HG03066 (cell line): ENCODE results near the gene ACSM5.
"Not testable (repeated sequence)": the region's sequence is repeated elsewhere in the genome, so short reads cannot be mapped to it uniquely, and the experiment has no call there.

ENCODE experiments used
- ATAC-seq: cut with Tn5 transposase; IDR thresholded peaks from one replicate; pipeline ENCODE4 v1.9.1; 2021; ENCODE audit warnings: low read depth; ENCODE audit not compliant: unreplicated experiment

Gene ACSM5

DNA sequence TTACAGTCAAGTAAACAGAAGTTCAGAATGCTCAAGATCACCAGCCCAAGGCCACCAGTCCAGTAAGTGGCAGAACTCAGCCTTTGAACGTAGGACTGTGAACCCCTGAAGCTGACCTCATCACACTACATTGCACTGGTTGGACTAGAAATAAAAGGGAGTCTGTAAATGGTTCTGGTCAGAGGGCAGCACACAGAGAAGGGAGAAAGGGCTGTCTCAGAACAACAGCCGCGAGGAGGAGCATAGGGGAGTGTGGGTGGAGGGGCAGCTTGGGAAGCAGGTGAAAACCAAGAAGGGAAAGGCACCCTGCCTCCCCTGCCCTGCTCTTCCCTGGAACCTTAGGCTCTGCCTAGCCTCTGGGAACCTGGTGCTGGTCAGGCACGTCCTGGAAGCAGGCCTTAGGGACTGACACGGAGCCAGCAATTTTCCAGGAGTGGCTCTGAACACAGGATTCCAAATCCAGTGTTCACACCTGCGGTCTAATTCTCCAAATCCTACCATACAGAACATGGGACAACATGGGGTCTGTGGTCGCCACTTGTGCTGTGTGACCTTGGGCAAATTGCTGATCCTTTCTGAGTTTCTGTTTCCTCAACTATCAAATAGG, 11.8 kb upstream of the ACSM5 start:
- ATAC-seq = no peak

DNA sequence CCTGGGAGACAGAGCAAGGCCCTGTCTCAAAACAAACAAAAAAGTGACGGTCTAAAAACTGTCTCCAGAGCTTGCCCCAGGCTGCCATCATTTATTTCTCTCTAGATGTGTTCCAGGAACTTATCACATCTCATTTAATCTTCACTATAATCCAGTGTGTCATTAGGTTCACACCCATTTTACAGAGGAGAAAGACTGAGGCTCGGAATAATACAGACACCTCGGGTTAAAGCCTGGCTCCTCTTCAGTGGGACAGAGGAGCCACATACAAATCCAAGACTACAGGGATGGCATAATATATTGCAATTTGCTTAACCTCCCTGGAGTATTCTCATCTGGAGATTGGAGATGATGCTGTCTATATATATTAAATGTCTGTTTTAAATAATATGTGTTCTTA, 10.7 kb upstream of the ACSM5 start:
- ATAC-seq = no peak

DNA sequence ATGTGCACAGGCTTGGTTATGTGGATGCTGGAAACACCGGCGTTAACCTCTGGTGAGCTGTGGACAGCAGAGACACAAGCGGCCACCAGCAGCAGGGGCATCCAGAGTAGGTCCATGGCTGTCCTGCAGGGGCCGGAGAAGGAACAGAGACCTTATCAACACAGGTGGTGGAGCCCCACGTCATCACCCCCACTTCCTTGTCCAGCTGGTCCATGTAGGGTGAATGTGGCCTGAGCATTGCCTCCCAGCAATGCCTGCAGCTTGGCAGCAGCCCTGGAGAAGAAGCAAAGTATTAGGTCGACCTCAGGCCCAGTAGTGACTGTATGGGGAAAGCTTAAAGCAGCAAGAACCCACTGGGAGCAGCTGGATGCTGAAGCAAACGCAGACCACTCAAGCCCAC, 10.1 kb upstream of the ACSM5 start:
- ATAC-seq = no peak

DNA sequence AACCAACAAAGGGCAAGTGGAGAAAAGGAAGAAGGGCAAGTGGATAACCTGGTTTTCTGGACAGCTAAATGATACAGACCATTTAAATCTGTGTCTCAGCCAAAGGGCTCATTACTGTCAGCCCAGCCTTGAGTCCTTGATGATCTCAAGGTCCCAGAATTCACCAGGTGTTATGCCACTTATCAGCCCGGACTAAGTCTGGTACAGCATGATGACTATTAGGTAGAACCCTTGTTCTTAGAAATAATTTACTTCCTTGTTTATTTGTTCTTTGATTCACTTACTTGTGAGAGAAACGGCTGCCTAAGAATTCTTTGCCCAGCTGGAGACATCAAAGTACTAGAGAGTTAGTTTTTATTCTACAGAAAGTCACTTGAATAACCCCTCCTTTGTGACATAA, 8.3 kb upstream of the ACSM5 start:
- ATAC-seq = no peak

DNA sequence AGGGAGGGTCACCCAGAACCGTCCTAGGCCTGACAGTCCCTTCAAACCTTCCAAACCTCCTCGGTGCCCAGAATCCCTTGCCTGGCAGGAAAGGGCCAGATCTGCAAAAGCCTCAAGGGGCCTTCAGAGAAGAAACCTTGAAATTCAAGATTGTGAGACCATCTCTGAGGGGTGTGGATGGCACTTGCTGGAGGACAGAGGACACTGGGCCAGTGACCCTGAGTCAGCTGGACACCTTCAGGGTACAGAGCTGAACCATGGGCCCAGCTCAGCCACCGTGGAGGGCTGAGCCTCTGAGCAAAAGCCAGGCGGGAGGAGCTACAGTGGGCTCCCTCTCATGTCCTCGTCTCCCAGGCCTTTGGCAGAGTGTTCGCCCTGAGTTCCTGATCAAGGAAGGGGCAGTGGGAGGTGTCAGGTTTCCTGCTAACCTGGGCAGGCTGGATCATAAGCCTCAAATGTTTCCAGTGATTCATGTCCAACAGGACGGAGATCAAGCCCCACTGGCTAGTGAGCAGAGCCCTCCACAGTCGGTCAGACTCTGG, 7.8 kb upstream of the ACSM5 start:
- no peak for ATAC-seq

DNA sequence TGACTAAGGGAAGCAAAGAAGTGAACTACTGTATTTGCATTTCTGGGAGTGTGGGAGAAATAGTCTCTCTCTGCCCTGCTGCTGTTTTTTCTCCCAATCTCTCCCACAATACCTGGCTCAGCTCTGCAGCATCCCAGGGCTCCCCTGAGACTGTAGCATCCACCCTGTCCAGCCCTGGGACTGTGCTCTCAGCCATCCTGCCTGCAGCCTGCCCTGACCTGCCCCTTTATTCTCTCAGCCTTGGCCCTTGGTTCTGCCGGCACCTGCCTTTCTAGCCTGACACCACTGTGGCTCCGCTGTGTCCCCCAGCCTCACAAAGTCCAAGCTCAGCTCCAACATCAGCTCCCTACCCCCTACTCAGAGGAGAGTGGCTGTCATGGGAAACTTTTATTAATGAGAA, 6.7 kb upstream of the ACSM5 start:
- ATAC-seq = no peak

DNA sequence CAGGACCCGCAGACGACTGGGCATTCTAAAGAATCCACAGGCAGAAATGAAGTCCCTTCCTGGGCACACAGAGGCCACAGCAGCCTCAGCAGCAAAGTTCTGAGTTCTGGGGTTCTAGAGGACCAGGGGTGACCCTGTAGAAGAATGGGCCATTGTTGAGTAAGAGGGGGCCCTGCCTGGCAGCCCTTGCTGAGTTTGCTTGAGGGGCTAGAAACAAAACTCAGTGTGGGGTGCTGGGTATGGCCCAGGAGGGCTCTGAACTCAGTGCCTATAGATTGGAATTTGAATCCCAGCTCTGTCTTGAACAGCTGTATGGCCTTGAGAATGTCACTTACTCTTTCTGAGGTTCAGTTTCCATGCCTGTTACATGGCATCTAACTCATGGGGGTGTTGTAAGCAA, 4.7 kb upstream of the ACSM5 start, which contains the start of gene PDILT:
Gene PDILT (minus strand): TSS at position 101 of the 400 bp plus-strand sequence. CDS start 5,437 bp downstream, outside the sequence.
- no peak for ATAC-seq

DNA sequence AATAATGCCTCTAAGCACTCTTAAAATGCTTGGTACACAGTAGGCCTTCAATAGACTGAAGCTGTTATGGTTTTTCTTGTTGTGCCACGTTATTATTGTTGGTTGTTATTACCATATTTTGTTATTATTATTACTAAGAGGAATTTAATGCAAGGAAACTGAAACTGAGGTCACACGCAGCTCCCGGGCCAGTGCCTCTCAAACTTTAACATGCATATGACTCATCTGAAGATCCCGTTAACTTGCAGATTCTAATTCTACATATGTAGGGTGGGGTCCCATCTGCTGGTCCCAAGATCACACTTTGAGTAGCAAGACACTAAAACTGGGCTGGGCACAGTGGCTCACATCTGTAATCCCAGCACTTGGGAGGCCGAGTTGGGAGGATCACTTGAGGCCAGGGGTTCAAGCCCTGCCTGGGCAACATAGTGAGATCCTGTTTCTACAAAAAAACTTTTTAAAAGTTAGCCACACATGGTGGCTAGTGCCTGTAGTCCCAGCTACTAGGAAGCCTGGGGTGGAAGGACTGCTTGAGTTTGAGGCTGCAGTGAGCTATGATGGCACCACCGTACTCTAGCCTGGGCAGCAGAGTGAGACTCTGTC, 888 bp downstream of the ACSM5 start:
- peak; percentile 72 for ATAC-seq

DNA sequence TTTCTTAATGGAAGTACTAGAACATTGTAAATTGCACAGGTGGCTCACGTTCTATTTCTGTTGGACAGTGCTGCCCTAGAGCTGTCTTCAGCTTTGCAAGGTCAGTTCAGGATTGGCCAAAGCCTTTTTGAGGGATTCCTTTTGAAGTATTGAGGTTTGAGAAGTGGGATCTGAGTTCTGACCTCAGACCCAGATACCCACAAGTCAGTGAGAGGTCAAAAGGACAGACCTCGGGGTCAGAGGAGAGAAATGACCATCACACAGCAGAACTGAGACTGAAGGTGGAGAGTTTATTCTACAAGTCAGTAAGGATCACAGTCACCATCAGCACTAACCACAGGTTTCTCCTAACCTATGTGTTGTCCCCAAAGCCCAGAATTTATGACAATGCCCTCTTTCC, 1.7 kb downstream of the ACSM5 start:
- ATAC-seq = no peak

DNA sequence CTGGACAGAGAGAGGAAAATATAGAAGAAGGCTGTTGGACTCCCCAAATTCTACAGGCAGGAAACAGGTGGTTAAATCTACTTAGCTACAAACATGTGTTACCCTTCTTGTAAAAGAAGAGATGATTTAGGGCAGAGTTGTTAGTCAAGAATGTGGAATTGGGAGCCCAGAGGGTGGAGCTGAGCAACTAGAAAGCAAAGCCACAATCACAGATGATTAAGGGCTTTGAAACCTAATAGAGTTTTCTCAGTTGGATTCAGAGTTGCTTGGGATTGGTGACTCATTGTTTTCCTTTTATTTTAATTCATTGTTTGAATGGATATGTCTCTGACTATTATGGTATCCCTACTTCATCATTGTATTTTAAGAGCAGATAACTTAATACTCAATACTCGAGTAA, 6.2 kb downstream of the ACSM5 start:
- ATAC-seq = no peak

DNA sequence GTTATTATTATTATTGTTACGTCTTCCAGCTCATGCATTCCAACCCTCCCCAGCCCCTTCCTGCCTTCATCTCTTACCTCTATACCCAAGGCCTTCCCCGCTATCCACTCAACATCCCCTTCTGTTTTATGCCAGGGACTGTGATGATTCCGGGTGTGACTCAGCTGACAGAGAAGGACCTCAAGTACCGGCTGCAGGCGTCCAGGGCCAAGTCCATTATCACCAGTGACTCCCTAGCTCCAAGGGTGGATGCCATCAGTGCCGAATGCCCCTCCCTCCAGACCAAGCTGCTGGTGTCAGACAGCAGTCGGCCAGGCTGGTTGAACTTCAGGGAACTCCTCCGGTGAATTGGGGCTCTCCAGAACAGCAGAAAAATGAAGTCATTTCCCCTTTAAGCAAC, 9.8 kb downstream of the ACSM5 start:
- not testable (repeated sequence) for ATAC-seq

DNA sequence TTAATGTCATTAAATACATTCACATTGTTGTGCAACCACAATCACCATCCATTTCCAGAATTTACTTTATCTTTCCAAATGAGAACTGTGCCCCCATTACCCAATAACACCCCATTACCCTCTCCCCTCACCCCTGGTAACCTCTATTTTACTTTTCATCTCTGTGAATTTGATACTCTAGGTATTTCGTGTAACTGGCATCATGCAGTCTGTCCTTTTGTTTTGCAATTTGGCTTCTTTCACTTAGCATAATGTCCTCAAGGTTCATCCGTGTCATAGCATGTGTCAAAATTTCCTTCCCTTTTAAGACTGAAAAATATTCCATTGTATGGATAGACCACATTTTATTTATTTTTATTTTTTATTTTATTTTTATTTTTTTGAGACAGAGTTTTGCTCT, 12.4 kb downstream of the ACSM5 start:
- not testable (repeated sequence) for ATAC-seq

DNA sequence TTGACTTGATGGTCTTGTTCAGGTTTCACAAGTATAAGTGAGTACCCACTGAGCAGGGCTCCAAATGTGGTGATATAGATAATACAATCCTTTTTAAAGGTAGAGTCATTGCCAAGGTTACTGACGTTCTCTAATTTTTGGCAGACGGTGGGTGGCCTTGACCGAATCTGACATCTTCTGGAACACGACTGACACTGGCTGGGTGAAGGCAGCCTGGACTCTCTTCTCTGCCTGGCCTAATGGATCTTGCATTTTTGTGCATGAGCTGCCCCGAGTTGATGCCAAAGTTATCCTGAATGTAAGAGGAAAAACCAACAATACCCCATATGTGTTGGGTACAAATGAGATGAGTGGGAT, 14.4 kb downstream of the ACSM5 start:
- not testable (repeated sequence) for ATAC-seq

DNA sequence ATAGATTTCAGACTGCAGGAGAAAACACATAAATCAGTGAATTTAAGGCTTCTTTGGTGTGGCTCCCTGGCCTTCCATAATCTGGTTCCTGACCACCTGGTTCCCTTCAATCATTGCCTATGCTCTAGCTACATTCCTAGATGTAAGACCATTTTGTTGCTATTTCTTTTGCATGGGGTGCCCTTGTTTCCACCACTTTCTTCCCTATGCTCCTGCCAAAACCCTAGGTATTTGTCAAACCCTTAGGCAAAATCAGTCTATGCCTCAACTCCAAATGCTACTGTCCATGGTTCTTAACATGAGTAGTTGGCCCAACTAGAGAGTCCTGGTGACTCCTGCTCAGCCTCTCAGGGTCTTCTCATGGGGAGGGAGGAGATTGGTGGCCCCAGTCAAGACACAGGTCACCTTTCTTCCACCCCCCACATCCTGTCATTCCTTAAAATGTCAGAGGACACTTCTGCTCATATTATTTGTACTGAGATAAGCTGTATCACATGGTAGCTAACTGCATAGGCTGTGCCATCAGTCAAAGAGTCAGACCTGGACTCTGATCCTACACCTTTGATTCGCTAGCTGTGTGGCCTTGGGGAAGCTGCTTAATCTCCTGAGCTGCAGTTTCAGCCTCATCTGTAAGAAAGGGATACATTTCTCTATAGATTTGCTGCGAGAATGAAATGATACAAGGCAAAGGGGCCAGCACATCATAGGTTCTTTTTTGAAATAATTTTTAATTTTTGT, 15.0 kb downstream of the ACSM5 start:
- ATAC-seq = no peak

DNA sequence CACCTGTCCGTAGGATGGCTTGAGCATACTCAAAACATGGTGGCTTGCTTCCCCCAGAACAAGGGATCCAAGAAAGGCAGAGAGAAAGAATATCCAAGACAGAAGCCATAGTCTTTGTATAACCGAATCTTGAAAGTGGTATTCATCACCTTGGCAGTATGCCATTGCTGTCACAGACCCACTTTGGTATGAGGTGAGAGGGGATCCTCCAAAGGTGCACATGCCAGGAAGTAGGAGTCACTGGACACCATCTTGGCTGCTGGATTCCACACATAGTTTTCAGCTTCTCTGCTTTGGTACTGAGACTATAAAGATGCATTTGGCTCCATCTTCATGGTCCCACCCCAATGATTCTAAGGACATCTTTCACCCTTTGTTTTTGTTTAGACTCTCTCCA, 18.1 kb downstream of the ACSM5 start:
- ATAC-seq = not testable (repeated sequence)

DNA sequence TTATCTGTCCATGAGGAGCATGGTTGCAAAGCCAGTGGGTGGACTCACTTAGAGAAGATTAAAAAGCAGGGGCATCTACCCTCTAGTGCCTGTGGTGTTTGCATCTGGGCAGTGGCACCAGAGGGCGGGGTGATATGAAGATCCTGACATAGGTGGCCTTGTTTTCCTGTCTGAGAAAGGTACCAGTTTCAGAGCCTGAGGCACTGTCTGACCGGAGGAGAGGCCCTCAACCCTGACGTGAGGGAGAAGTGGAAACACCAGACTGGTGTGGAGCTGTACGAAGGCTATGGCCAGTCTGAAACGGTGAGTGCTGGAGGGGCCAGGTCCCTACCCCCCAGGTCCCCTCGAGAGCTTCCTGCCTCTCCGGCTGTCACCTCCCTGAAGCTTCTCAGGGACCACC, 20.2 kb downstream of the ACSM5 start:
- not testable (repeated sequence) for ATAC-seq

DNA sequence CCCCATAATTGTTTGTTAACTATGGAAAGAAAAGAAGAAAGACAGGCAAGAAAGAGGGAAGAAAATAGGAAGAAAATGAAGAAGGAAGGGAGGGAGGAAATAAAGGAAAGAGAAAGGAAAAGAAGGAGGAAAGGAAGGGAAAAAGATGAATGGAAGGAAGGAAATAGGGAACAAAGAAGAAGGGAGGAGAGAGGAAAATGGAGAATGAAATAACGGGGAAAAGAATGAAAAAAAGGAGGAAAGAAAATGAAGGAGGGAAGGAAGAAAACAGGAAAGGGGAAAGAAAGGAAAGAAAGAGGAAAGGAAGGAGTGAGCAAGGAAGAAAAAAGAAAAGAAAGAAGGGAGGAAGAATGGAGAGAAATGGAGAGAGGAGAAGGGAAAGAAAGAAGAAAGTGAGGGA, 21.1 kb downstream of the ACSM5 start:
- not testable (repeated sequence) for ATAC-seq

DNA sequence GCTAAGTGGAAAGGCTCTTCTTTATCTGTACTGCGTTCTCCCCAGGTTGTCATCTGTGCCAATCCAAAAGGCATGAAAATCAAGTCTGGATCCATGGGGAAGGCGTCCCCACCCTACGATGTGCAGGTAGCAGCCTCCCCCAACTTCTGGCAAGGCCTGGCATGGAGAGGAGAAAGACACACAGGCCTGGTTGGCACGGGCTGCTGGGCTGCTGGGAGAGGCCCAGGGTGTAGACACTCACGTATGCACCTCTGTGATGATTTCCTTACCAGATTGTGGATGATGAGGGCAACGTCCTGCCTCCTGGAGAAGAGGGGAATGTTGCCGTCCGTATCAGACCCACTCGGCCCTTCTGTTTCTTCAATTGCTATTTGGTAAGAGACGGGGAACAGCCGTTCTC, 21.6 kb downstream of the ACSM5 start:
- ATAC-seq = no peak

DNA sequence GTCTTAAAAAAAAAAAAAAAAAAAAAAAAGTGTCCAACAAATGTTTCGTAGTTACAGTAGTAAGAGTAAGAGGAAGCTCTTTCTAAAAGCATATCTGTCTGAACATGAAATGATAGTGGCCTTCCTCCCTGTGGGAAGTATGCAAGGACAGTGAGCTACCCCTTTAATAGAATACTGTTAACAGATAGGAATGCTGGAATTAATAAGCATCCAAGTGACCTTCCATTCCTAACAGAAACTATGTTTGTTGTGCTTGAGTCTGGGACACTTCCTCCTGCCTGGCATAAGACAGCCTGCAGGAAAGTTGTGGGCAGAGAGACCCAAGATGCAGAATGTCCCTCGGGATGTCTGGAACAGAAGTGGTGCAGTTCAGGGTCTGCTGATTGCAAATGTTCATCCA, 29.6 kb downstream of the ACSM5 start:
- ATAC-seq = not testable (repeated sequence)

DNA sequence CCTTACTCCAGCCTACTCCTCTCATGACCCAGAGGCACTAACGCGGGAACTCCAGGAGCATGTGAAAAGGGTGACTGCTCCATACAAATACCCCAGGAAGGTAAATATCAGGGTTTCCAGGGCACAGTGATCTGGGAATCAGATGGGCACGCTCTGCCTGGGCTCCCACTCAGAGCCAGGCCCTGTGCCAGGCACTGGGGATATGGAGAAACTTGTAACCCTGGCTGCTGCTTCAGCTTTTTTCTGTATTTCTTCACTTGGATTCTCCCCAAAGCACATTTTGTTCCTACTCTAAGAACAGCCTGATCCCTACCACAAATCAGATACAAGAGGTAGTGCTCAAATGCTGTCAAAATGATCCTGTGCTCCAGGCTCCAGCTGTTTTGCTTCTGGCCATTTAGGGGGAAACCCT, 30.5 kb downstream of the ACSM5 start:
- not testable (repeated sequence) for ATAC-seq

DNA sequence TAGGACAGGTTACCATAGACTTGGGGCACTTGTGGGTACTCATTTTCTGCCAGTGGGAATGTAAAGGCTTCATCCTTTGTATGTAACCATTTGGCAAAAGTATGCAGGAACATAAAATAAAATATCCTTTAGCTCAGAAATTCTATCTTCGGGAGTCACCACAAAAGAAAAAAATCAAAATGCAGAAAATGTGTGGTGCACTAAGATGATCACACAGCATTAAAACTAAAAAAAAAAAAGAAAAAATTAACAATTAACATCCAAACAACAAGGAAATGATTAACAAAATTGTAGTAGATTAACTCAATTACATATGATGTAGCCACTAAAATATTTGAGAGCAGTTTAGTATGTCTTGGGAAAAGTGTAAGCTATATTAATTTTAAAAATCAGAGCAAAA, 31.4 kb downstream of the ACSM5 start:
- ATAC-seq = not testable (repeated sequence)

DNA sequence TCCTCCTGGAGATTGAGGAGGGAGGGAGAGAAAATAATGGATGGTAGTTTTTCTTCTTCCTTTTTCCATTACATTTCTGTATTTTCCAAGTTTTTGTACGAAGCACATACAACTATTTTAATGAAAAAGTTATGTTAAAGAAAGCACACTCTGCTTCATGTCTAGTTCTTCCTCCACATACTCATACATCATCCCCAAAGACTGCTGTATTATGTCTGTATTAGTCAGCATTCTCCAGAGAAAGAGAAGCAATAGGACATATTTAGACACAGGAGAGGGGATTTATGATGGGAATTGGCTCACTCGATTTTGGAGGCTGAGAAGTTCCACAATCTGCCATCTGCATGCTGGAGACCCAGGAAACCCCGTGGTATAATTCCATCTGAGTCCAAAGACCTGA, 31.9 kb downstream of the ACSM5 start:
- no peak for ATAC-seq
